ENCODE measurements around the gene OCA2.

DNA sequence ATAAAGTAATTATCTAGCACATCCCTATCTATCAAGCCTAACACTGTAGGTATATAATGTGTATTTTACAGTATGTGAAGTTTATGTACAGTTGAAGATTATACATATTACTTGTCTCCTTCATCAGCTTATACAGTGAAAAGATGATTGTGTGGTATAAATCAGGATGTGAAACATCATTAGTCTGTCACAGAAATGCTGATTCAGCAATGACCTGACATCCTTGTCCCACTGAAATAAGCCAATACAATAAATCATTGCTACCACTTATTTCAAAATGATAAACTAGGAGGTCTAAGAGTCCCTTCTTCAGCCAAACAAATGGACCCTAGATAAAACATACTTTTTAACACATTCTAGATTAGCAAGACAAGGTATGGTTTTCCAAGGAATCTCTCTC is 225.3 kb downstream of the OCA2 start:
- TF ChIP-seq, protein P1, sequence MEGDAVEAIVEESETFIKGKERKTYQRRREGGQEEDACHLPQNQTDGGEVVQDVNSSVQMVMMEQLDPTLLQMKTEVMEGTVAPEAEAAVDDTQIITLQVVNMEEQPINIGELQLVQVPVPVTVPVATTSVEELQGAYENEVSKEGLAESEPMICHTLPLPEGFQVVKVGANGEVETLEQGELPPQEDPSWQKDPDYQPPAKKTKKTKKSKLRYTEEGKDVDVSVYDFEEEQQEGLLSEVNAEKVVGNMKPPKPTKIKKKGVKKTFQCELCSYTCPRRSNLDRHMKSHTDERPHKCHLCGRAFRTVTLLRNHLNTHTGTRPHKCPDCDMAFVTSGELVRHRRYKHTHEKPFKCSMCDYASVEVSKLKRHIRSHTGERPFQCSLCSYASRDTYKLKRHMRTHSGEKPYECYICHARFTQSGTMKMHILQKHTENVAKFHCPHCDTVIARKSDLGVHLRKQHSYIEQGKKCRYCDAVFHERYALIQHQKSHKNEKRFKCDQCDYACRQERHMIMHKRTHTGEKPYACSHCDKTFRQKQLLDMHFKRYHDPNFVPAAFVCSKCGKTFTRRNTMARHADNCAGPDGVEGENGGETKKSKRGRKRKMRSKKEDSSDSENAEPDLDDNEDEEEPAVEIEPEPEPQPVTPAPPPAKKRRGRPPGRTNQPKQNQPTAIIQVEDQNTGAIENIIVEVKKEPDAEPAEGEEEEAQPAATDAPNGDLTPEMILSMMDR (IDR thresholded peaks at IDR 0.05), result no peak
- TF ChIP-seq POLR2AphosphoS5 (IDR thresholded peaks at IDR 0.05; ENCODE audit: insufficient read depth in 1 of 2, low read depth in 1 of 2), result no peak

All from vagina (tissue), 2 donors.